ENCODE data around the gene NATD1.

Gene NATD1

DNA sequence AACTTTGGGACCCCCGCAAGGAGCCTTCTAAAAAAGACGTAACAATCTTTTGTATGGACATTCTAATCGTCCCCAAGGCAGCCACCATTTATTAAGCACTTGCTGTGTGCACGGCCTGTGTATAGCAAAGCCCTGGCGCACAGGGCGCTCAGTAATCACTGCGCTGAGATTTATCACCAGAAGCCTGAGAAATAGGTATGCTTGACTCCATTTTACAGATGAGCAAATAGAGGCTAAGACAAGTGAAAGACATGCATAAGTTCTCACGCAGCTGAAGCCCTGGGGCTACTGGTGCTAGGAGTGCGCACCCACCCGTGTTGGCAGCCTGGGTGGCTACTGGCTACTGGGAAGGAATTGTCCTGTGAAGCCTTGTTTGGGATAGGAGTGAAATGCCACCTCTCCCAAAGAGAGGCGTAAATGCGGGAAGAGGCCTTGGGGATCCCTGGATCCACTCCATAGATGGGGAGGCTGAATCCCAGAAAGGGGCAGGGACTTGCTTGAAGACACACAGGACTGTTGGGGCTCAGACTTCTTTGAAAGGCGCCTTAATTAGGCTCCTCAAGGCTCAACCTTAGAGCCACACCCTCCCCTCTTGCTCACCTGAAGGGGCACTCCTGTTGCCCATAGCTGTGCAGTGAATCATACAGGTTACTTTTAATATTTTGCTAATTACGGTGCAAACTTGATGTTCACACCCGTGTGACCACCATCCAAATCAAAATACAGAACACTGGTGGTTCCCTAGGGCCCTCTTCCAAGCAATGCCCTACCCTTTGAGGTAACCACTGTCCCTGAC lies 634 bp upstream of the NATD1 start:
- peaks cover 2% of the 10 kb centered on the region for H3K79me2 ChIP-seq
- TF ChIP-seq, protein P1, sequence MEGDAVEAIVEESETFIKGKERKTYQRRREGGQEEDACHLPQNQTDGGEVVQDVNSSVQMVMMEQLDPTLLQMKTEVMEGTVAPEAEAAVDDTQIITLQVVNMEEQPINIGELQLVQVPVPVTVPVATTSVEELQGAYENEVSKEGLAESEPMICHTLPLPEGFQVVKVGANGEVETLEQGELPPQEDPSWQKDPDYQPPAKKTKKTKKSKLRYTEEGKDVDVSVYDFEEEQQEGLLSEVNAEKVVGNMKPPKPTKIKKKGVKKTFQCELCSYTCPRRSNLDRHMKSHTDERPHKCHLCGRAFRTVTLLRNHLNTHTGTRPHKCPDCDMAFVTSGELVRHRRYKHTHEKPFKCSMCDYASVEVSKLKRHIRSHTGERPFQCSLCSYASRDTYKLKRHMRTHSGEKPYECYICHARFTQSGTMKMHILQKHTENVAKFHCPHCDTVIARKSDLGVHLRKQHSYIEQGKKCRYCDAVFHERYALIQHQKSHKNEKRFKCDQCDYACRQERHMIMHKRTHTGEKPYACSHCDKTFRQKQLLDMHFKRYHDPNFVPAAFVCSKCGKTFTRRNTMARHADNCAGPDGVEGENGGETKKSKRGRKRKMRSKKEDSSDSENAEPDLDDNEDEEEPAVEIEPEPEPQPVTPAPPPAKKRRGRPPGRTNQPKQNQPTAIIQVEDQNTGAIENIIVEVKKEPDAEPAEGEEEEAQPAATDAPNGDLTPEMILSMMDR (IDR thresholded peaks at IDR 0.05) = no peak
- no peak overlapping the region for H3K9ac ChIP-seq

DNA sequence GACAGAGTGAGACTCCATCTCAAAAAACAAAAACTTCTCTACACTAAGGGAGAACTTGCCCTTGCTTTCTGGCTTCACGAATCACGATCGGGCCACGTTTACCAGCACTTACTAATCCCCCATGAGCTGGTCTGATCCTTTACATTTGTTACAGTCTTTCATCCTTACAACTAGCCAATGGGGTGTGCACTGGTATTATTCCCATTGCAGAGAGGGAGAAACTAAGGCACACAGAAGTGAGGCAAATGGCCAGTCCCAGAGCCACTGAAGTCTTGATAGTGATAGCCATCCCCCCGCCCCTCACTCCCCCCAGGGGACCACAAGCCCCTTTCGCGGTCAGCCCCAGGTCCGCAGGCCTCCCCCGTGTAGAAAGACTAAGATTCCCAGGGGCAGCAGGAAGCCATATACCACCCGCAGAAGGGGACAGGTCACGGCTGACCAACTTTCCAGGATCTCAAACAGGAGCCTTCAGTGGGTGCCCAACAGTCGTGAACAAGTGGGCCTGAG lies 868 bp downstream of the NATD1 start:
- no peaks in the 10 kb centered on the region for H3K9me3 ChIP-seq (ENCODE audit: control insufficient read depth, low read length)
- peak overlapping the region; percentile 47 for H3K4me3 ChIP-seq (ENCODE audit: low read depth, low read length)
- TF ChIP-seq, protein P1 (IDR thresholded peaks at IDR 0.05) = no peak
- no peaks in the 10 kb centered on the region for H3K27me3 ChIP-seq (ENCODE audit: control insufficient read depth, insufficient read depth, low read length)
- H3K36me3 ChIP-seq (ENCODE audit: control insufficient read depth, insufficient read depth, low read length) = no peaks in the 10 kb centered on the region
- H3K9ac ChIP-seq = peak overlapping the region; percentile 29
- peak overlapping the region; percentile 41 for H3K27ac ChIP-seq
- peaks cover 2% of the 10 kb centered on the region for H3K4me1 ChIP-seq
- H3K4me2 ChIP-seq (ENCODE audit: low read length) = peak overlapping the region; percentile 66
- peak overlapping the region; percentile 76 for H2AFZ ChIP-seq
- peaks cover 2% of the 10 kb centered on the region for H3K79me2 ChIP-seq

More for the DNA sequence above, 634 bp upstream of the NATD1 start:
- Histone ChIP-seq H3K36me3 (ENCODE audit: control insufficient read depth, insufficient read depth, low read length) (no peaks in the 10 kb centered on the region), H3K4me2 (ENCODE audit: low read length) (peak overlapping the region; percentile 59), H3K9me3 (ENCODE audit: control insufficient read depth, low read length) (no peaks in the 10 kb centered on the region), H2AFZ (peak overlapping the region; percentile 83), H3K27me3 (ENCODE audit: control insufficient read depth, insufficient read depth, low read length) (no peaks in the 10 kb centered on the region), H3K4me3 (ENCODE audit: low read depth, low read length) (peak overlapping the region; percentile 62), H3K27ac (peak overlapping the region; percentile 50), H3K4me1 (peaks cover 2% of the 10 kb centered on the region)

DNA sequence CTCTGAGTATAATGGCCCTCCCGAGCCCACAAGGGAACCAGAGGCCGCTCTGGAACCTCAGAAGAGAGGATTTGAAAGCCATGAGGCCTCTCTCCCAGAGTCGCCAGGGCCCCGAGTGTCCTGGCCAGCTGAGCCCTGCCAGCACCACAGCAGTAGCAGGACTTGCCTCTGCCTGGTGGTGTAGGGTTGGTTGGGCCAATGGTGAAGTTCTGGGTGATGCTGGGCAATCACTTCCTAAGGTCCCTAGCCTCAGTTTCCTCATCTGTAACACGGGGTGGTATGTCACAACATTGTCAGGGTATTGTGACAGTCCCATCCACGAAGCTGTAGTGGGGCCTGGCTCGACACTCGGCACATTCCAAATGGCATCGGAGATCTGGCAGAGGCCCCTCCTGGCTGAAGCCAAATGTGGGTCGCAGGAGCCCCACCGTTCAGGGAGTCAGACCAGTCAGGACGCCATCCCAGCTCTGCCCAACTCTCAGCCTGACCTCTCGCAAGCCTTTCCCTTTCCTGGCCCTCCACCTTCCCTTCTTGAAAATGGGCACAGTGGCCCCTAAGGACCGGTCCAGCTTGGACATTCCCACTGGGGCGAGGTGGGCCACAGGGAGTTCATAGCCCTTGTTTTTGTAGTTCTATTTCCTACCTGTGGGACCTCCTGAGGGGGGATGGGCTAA lies 1.7 kb downstream of the NATD1 start:
- Histone ChIP-seq H3K27me3 (ENCODE audit: control insufficient read depth, insufficient read depth, low read length) (no peaks in the 10 kb centered on the region), H3K4me3 (ENCODE audit: low read depth, low read length) (no peak overlapping the region), H3K27ac (no peak overlapping the region), H3K79me2 (peaks cover 2% of the 10 kb centered on the region), H3K36me3 (ENCODE audit: control insufficient read depth, insufficient read depth, low read length) (no peaks in the 10 kb centered on the region), H2AFZ (no peak overlapping the region), H3K4me2 (ENCODE audit: low read length) (no peak overlapping the region), H3K9me3 (ENCODE audit: control insufficient read depth, low read length) (no peaks in the 10 kb centered on the region), H3K9ac (no peak overlapping the region), H3K4me1 (peaks cover 2% of the 10 kb centered on the region)
- TF ChIP-seq, protein P1 (IDR thresholded peaks at IDR 0.05) = no peak

DNA sequence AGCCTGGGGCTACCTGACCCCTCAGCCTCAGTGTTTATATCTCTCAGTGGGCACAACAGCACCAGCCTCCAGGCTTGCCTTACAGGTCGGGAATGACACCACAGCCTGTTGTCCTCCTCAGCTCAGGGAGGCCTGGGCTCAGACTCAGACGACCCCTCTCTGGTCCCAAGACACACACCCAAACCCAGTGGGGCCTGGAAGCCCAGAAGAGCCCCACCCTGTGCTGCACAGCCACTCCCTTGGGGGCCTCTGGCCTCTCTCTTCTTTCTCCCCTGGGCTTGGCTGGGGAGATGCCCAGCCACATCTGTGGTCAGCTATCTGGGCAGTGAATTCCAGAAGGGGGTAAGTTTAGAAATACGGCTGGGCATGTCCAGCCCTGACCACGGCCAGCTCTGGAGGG lies 2.4 kb downstream of the NATD1 start:
- H3K36me3 ChIP-seq (ENCODE audit: control insufficient read depth, insufficient read depth, low read length) = no peaks in the 10 kb centered on the region
- no peak overlapping the region for H3K27ac ChIP-seq
- H3K9me3 ChIP-seq (ENCODE audit: control insufficient read depth, low read length) = no peaks in the 10 kb centered on the region
- H2AFZ ChIP-seq = no peak overlapping the region
- peaks cover 2% of the 10 kb centered on the region for H3K4me1 ChIP-seq
- no peak overlapping the region for H3K9ac ChIP-seq
- no peaks in the 10 kb centered on the region for H3K27me3 ChIP-seq (ENCODE audit: control insufficient read depth, insufficient read depth, low read length)
- TF ChIP-seq, protein P1 (IDR thresholded peaks at IDR 0.05) = no peak
- no peak overlapping the region for H3K4me3 ChIP-seq (ENCODE audit: low read depth, low read length)
- no peak overlapping the region for H3K4me2 ChIP-seq (ENCODE audit: low read length)
- H3K79me2 ChIP-seq = peaks cover 2% of the 10 kb centered on the region

Data from parathyroid adenoma (tissue), 2 donors.